Tibial artery (tissue), 4 donors: ENCODE data around the gene PEX6.

Experiments
- DNase-seq, 2 donors: peaks; one replicate each; pipeline ENCODE4 v3.0.0-alpha.2; 2019
- H3K27ac ChIP-seq, 2 donors: fragments of 200-600 bp; sonication (generic) in 1 of 2; 1 replicate in 1 of 2; 2 replicates in 1 of 2; pipeline ENCODE4 v1.5.1; 2018 to 2019; ENCODE audit warnings: mild to moderate bottlenecking in 1 of 2
- H3K27me3 ChIP-seq, 2 donors: fragments of 200-600 bp; sonication (generic) in 1 of 2; one replicate each; pipeline versions ENCODE4 v1.5.1 to v1.6.0; 2016 to 2019
- H3K36me3 ChIP-seq, 3 donors: fragments of 200-600 bp; sonication (generic) in 2 of 3; one replicate each; pipeline ENCODE4 v1.5.1; 2016 to 2019; ENCODE audit warnings: mild to moderate bottlenecking in 2 of 3
- H3K4me1 ChIP-seq, 4 donors: fragments of 200-600 bp; sonication (generic) in 2 of 4; 1 replicate in 3 of 4; 2 replicates in 1 of 4; pipeline ENCODE4 v1.5.1; 2016 to 2019
- H3K4me3 ChIP-seq, 2 donors: fragments of 200-600 bp; sonication (generic) in 1 of 2; 1 replicate in 1 of 2; 2 replicates in 1 of 2; pipeline ENCODE4 v1.5.1; 2018 to 2019; ENCODE audit warnings: mild to moderate bottlenecking in 2 of 2
- H3K9me3 ChIP-seq, 3 donors: fragments of 200-600 bp; sonication (generic) in 1 of 3; one replicate each; pipeline ENCODE4 v1.5.1; 2016 to 2019
- intact Hi-C: fragments of 100-400 bp; cut with DNase I; formaldehyde crosslinking; loops from one replicate; pipeline ENCODE4 v1.15.0; 2023; ENCODE audit warnings: low total_unique reads
- TF ChIP-seq, protein P1 (sequence below), 2 experiments: fragments of 200-600 bp in 1 of 2; fragments of 450-650 bp in 1 of 2; IDR thresholded peaks; one replicate each; pipeline ENCODE4 v1.5.1; 2017 to 2019; ENCODE audit warnings: antibody characterized with exemption in 2 of 2, mild to moderate bottlenecking in 1 of 2, moderate library complexity in 1 of 2

The PEX6 gene

GRCh38 chr6:42916288-42916687 lies 62.7 kb downstream of the PEX6 start:
- Histone ChIP-seq H3K9me3 (no peaks in the 10 kb centered on the region), H3K27me3 (peaks cover 0 to 32% of the 10 kb centered on the region in 2 donors), H3K4me1 (peaks cover 0 to 6% (median 5%) of the 10 kb centered on the region in 4 donors), H3K4me3 (no peak overlapping the region), H3K27ac (no peak overlapping the region), H3K36me3 (no peaks in the 10 kb centered on the region)
- intact Hi-C loops = no loop called here
- no peak for DNase-seq
- TF ChIP-seq, protein P1, sequence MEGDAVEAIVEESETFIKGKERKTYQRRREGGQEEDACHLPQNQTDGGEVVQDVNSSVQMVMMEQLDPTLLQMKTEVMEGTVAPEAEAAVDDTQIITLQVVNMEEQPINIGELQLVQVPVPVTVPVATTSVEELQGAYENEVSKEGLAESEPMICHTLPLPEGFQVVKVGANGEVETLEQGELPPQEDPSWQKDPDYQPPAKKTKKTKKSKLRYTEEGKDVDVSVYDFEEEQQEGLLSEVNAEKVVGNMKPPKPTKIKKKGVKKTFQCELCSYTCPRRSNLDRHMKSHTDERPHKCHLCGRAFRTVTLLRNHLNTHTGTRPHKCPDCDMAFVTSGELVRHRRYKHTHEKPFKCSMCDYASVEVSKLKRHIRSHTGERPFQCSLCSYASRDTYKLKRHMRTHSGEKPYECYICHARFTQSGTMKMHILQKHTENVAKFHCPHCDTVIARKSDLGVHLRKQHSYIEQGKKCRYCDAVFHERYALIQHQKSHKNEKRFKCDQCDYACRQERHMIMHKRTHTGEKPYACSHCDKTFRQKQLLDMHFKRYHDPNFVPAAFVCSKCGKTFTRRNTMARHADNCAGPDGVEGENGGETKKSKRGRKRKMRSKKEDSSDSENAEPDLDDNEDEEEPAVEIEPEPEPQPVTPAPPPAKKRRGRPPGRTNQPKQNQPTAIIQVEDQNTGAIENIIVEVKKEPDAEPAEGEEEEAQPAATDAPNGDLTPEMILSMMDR (IDR thresholded peaks at IDR 0.05) = no peak

DNA sequence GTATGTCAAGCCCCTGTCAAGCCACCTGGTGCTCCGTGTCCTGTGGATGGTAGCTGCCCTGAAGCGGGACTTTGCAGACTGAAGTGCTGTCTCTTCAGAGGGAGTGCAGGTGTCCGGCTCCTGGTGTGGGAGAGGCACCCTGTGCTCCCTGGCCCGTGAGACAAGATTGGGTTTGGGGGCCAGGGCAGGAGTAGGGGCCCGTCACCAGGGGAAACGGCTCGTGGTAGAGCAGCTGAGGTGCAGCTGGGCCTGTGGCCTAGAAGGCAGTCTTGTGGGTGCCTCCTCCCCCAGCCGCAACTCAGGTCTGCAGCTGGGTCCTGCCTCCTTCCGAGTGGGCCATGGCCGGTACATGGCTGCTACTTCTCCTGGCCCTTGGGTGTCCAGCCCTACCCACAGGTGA lies 63.2 kb downstream of the PEX6 start, which contains the start of gene PTCRA:
Gene PTCRA (plus strand): TSS at position 322 of the 400 bp plus-strand sequence. CDS start 17 bp downstream, at position 339.
- no peak within 1 kb of the TSS for H3K4me3 ChIP-seq
- no peaks in the 10 kb centered on the region for H3K36me3 ChIP-seq
- H3K27me3 ChIP-seq = peaks cover 0 to 38% of the 10 kb centered on the region in 2 donors
- no peaks in the 10 kb centered on the region for H3K9me3 ChIP-seq
- H3K27ac ChIP-seq = no peak within 1 kb of the TSS
- peaks cover 0 to 7% (median 6%) of the 10 kb centered on the region in 4 donors for H3K4me1 ChIP-seq
- TF ChIP-seq, protein P1 (IDR thresholded peaks at IDR 0.05) = no peak
- intact Hi-C loops = no loop called here
- no peak for DNase-seq

- no peak overlapping the region for H3K4me3 ChIP-seq
- peaks cover 0 to 7% (median 6%) of the 10 kb centered on the region in 4 donors for H3K4me1 ChIP-seq
- DNase-seq = no peak
- no peaks in the 10 kb centered on the region for H3K9me3 ChIP-seq
- H3K27ac ChIP-seq = no peak overlapping the region
- peaks cover 0 to 38% of the 10 kb centered on the region in 2 donors for H3K27me3 ChIP-seq
- intact Hi-C loops = no loop called here
- TF ChIP-seq, protein P1 (IDR thresholded peaks at IDR 0.05) = no peak
- no peaks in the 10 kb centered on the region for H3K36me3 ChIP-seq
Measured at GRCh38 chr6:42914546-42914945, 64.4 kb downstream of the PEX6 start.
